Measurements from ENCODE around the gene IPMK.
"Not testable (repeated sequence)": the region's sequence is repeated elsewhere in the genome, so short reads cannot be mapped to it uniquely, and the experiment has no call there.

Gene IPMK

GRCh38 chr10:58265249-58265648 lies 2.4 kb downstream of the IPMK start:
- Mint-ChIP-seq H3K4me3 (no peak overlapping the region), H3K9me3 (no peaks in the 10 kb centered on the region), H3K36me3 (ENCODE audit: insufficient read depth) (peaks cover 20% of the 10 kb centered on the region), H3K27ac (ENCODE audit: low read depth) (no peak overlapping the region), H3K27me3 (no peaks in the 10 kb centered on the region), H3K4me1 (peaks cover 42% of the 10 kb centered on the region)
- DNase-seq (ENCODE audit: low spot score in 2 of 2): no peak
- no peak for ATAC-seq (replicated peaks; ENCODE audit: extremely low read depth, poor library complexity, severe bottlenecking)

- DNase-seq (ENCODE audit: low spot score in 2 of 2) (no peak), ATAC-seq (replicated peaks; ENCODE audit: extremely low read depth, poor library complexity, severe bottlenecking) (no peak)
- no peak overlapping the region for H3K4me3 Mint-ChIP-seq
- no peaks in the 10 kb centered on the region for H3K27me3 Mint-ChIP-seq
- peaks cover 46% of the 10 kb centered on the region for H3K4me1 Mint-ChIP-seq
- H3K27ac Mint-ChIP-seq (ENCODE audit: low read depth): no peak overlapping the region
- H3K36me3 Mint-ChIP-seq (ENCODE audit: insufficient read depth): peaks cover 20% of the 10 kb centered on the region
- H3K9me3 Mint-ChIP-seq: no peaks in the 10 kb centered on the region
These were observed 2.9 kb downstream of the IPMK start for GRCh38 chr10:58264780-58265179.

GRCh38 chr10:58262766-58263165 lies 4.9 kb downstream of the IPMK start:
- no peak overlapping the region for H3K4me3 Mint-ChIP-seq
- H3K4me1 Mint-ChIP-seq: peaks cover 40% of the 10 kb centered on the region
- no peaks in the 10 kb centered on the region for H3K27me3 Mint-ChIP-seq
- no peak for DNase-seq (ENCODE audit: low spot score in 2 of 2)
- H3K27ac Mint-ChIP-seq (ENCODE audit: low read depth): no peak overlapping the region
- no peak for ATAC-seq (replicated peaks; ENCODE audit: extremely low read depth, poor library complexity, severe bottlenecking)
- no peaks in the 10 kb centered on the region for H3K9me3 Mint-ChIP-seq
- H3K36me3 Mint-ChIP-seq (ENCODE audit: insufficient read depth): peaks cover 10% of the 10 kb centered on the region

- Mint-ChIP-seq H3K4me1 (peaks cover 37% of the 10 kb centered on the region), H3K36me3 (ENCODE audit: insufficient read depth) (no peaks in the 10 kb centered on the region), H3K4me3 (no peak overlapping the region), H3K27ac (ENCODE audit: low read depth) (peak overlapping the region; percentile 71), H3K9me3 (no peaks in the 10 kb centered on the region), H3K27me3 (no peaks in the 10 kb centered on the region)
- ATAC-seq (replicated peaks; ENCODE audit: extremely low read depth, poor library complexity, severe bottlenecking) (no peak), DNase-seq (ENCODE audit: low spot score in 2 of 2) (no peak)
These were observed 7.4 kb downstream of the IPMK start for GRCh38 chr10:58260334-58260733.

- no peaks in the 10 kb centered on the region for H3K27me3 Mint-ChIP-seq
- peaks cover 35% of the 10 kb centered on the region for H3K4me1 Mint-ChIP-seq
These were observed 8.6 kb downstream of the IPMK start for GRCh38 chr10:58258977-58259692.

GRCh38 chr10:58256013-58256780 lies 11.5 kb downstream of the IPMK start:
- not testable (repeated sequence) for H3K27ac Mint-ChIP-seq (ENCODE audit: low read depth); DNase-seq (ENCODE audit: low spot score in 2 of 2); H3K27me3 Mint-ChIP-seq; H3K4me3 Mint-ChIP-seq; H3K36me3 Mint-ChIP-seq (ENCODE audit: insufficient read depth); ATAC-seq (replicated peaks; ENCODE audit: extremely low read depth, poor library complexity, severe bottlenecking)
- H3K4me1 Mint-ChIP-seq: peaks cover 38% of the 10 kb centered on the region
- peaks cover 12% of the 10 kb centered on the region for H3K9me3 Mint-ChIP-seq

More at GRCh38 chr10:58258977-58259692, 8.6 kb downstream of the IPMK start:
- ATAC-seq (replicated peaks; ENCODE audit: extremely low read depth, poor library complexity, severe bottlenecking) (no peak), DNase-seq (ENCODE audit: low spot score in 2 of 2) (no peak)
- no peak overlapping the region for H3K27ac Mint-ChIP-seq (ENCODE audit: low read depth)
- no peak overlapping the region for H3K4me3 Mint-ChIP-seq
- H3K9me3 Mint-ChIP-seq: peaks cover 3% of the 10 kb centered on the region
- no peaks in the 10 kb centered on the region for H3K36me3 Mint-ChIP-seq (ENCODE audit: insufficient read depth)

- peaks cover 12% of the 10 kb centered on the region for H3K9me3 Mint-ChIP-seq
- H3K36me3 Mint-ChIP-seq (ENCODE audit: insufficient read depth): no peaks in the 10 kb centered on the region
- H3K27me3 Mint-ChIP-seq: no peaks in the 10 kb centered on the region
- no peak overlapping the region for H3K4me3 Mint-ChIP-seq
- ATAC-seq (replicated peaks; ENCODE audit: extremely low read depth, poor library complexity, severe bottlenecking) (no peak), DNase-seq (ENCODE audit: low spot score in 2 of 2) (no peak)
- peaks cover 24% of the 10 kb centered on the region for H3K4me1 Mint-ChIP-seq
- no peak overlapping the region for H3K27ac Mint-ChIP-seq (ENCODE audit: low read depth)
These were observed 13.1 kb downstream of the IPMK start for GRCh38 chr10:58254644-58255043.

- Mint-ChIP-seq H3K4me3 (no peak overlapping the region), H3K36me3 (ENCODE audit: insufficient read depth) (no peaks in the 10 kb centered on the region), H3K9me3 (peaks cover 12% of the 10 kb centered on the region), H3K27ac (ENCODE audit: low read depth) (no peak overlapping the region), H3K4me1 (peaks cover 24% of the 10 kb centered on the region), H3K27me3 (no peaks in the 10 kb centered on the region)
- DNase-seq (ENCODE audit: low spot score in 2 of 2) (no peak), ATAC-seq (replicated peaks; ENCODE audit: extremely low read depth, poor library complexity, severe bottlenecking) (no peak)
These were observed 14.5 kb downstream of the IPMK start for GRCh38 chr10:58253184-58253583.

GRCh38 chr10:58244666-58245065 lies 23.0 kb downstream of the IPMK start:
- H3K9me3 Mint-ChIP-seq; DNase-seq (ENCODE audit: low spot score in 2 of 2); H3K27me3 Mint-ChIP-seq; ATAC-seq (replicated peaks; ENCODE audit: extremely low read depth, poor library complexity, severe bottlenecking); H3K36me3 Mint-ChIP-seq (ENCODE audit: insufficient read depth); H3K4me3 Mint-ChIP-seq; H3K27ac Mint-ChIP-seq (ENCODE audit: low read depth): not testable (repeated sequence)
- peaks cover 30% of the 10 kb centered on the region for H3K4me1 Mint-ChIP-seq

GRCh38 chr10:58244242-58244641 lies 23.5 kb downstream of the IPMK start:
- not testable (repeated sequence) for H3K36me3 Mint-ChIP-seq (ENCODE audit: insufficient read depth); ATAC-seq (replicated peaks; ENCODE audit: extremely low read depth, poor library complexity, severe bottlenecking); H3K4me3 Mint-ChIP-seq; H3K27me3 Mint-ChIP-seq; DNase-seq (ENCODE audit: low spot score in 2 of 2); H3K27ac Mint-ChIP-seq (ENCODE audit: low read depth); H3K9me3 Mint-ChIP-seq
- peaks cover 34% of the 10 kb centered on the region for H3K4me1 Mint-ChIP-seq

- not testable (repeated sequence) for H3K9me3 Mint-ChIP-seq; ATAC-seq (replicated peaks; ENCODE audit: extremely low read depth, poor library complexity, severe bottlenecking); H3K4me3 Mint-ChIP-seq; H3K27me3 Mint-ChIP-seq; DNase-seq (ENCODE audit: low spot score in 2 of 2); H3K27ac Mint-ChIP-seq (ENCODE audit: low read depth); H3K36me3 Mint-ChIP-seq (ENCODE audit: insufficient read depth)
- peaks cover 36% of the 10 kb centered on the region for H3K4me1 Mint-ChIP-seq
These were observed 23.9 kb downstream of the IPMK start for GRCh38 chr10:58243801-58244200.

GRCh38 chr10:58243269-58243668 lies 24.4 kb downstream of the IPMK start:
- no peaks in the 10 kb centered on the region for H3K27me3 Mint-ChIP-seq
- ATAC-seq (replicated peaks; ENCODE audit: extremely low read depth, poor library complexity, severe bottlenecking) (no peak), DNase-seq (ENCODE audit: low spot score in 2 of 2) (no peak)
- H3K4me1 Mint-ChIP-seq: peaks cover 36% of the 10 kb centered on the region
- no peak overlapping the region for H3K4me3 Mint-ChIP-seq
- H3K9me3 Mint-ChIP-seq: no peaks in the 10 kb centered on the region
- H3K36me3 Mint-ChIP-seq (ENCODE audit: insufficient read depth): peaks cover 2% of the 10 kb centered on the region
- H3K27ac Mint-ChIP-seq (ENCODE audit: low read depth): no peak overlapping the region

GRCh38 chr10:58241346-58241745 lies 26.3 kb downstream of the IPMK start:
- Mint-ChIP-seq H3K27ac (ENCODE audit: low read depth) (no peak overlapping the region), H3K4me1 (peaks cover 36% of the 10 kb centered on the region), H3K4me3 (no peak overlapping the region), H3K36me3 (ENCODE audit: insufficient read depth) (peaks cover 13% of the 10 kb centered on the region), H3K27me3 (no peaks in the 10 kb centered on the region), H3K9me3 (no peaks in the 10 kb centered on the region)
- DNase-seq (ENCODE audit: low spot score in 2 of 2): no peak
- no peak for ATAC-seq (replicated peaks; ENCODE audit: extremely low read depth, poor library complexity, severe bottlenecking)

Data from central memory CD8-positive, alpha-beta T cell (primary cell).